Myocyte (in vitro differentiated cells): ENCODE data around the gene POLA1. TPM values are rescaled to one million over a fixed set of nuclear protein-coding genes. Genes with fewer than 3 reads are reported as not detected.

Experiments used
- DNase-seq: peaks from one replicate; pipeline ENCODE4 v3.0.0-alpha.2; 2012; ENCODE audit warnings: low read depth
- total RNA-seq: library from RNA; depleted of rRNA; stranded (reverse); fragments of >200 nt; gene quantifications from 2 replicates; pipeline ENCODE4 v1.2.3, GENCODE V29; 2014

The POLA1 gene
- total RNA-seq, 1 donor from 2014 or later: 19.4 TPM

DNA sequence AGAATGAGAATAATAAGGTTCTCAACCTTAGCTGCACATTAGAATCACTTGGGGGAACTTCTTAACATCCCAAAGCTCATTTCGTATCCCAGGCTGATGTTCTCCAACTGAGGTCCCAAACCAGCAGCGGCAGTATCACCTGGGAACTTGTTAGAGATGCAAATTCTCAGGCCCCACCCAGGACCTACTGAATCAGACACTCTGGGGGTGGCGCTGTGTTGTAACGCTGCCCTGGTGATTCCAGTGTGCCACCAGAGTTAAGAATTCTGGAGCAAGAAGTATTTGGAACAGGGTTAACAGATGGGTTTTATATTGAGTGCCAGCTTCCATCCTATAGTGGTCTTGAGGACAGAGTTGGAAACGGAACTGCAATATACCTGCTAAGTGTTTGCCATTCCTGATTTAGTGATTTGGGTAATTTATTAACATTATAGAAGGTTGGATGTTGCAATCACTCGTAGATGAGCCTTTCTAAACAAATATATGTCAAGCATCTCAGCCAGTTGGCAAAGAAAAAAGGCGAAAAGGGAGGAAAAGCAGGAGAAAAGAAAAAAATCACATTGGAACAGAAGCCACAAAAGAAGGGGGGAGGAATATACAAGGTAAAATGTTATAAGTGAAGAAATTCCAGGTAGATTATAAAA, 181.0 kb downstream of the POLA1 start:
- no peak for DNase-seq

- DNase-seq: no peak
These were observed 183.0 kb downstream of the POLA1 start for GRCh38 chrX:24876530-24877287.

- DNase-seq: no peak
These were observed 183.6 kb downstream of the POLA1 start for GRCh38 chrX:24877288-24877664.

DNA sequence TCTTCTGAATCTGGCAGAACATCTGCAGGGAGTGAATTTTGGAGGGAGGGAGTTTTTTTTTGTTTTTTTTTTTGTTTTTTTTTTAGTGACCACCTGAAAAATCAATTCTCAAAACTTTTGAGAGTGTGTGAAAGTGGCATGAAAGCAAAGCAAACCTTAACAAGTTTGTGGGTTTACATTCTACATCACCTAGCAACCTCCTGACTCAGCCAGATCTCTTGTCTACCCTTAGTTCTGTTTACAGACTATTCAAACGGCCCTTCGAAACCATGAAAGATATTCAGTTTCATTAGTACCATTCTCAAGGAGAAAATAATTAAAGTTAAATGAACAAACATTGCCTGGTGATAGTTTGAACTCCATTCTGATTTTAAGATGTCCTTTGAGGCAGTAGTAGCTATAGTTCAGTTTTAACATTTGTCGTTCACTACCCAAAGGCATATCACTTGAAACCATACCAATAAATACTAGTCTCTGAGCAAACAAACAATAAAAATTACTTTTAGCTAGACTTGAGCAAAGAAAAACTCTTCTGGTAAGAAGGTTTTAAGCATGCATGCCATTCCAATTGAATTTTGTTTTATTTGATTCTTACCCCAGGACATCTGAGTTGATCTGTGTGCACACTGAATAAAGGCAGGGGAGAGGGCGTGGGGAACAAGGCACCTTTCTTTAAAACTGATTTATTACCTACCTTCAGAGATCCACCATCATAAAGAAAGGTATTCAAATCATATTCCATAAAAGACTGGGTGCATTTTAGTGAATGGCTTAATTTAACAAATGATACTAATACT, 184.3 kb downstream of the POLA1 start:
- no peak for DNase-seq

DNA sequence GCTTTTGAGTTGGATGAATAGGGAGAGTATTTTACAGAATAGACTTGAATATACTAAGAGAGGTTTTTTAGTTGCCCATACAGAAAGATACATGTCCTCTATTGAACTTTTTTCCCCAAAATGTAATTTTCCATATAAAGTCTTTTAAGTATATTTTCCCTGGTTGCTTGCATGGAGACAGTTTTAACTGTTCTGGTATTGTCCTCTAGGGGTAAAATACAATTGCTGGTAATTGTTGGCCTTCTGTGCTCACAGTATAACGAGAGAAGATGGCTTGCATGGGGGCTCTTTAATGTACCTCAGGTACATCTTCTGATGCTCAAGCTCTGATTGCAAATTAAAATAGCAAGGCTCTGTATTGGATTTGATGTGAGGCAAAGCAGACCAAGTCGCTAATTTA, 186.0 kb downstream of the POLA1 start:
- DNase-seq: no peak

DNA sequence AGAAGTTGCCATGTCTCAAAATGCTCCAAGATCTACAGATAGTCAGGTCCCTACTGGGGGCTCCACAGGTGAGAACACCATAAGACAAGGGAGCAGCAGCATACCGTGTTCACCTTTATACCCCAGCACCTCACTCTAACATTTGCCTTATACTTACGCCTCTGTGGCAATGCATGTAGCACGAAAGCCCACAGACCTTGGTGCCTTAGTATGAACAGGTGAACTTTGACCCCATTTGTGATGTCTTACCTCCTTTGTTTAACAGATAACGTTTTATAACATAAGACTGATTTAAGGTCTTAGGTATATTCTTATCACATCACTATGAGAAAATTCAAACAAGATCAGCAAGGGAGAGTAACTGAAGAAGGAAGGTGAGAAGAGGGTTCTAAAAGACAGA, 193.2 kb downstream of the POLA1 start:
- DNase-seq: no peak

DNA sequence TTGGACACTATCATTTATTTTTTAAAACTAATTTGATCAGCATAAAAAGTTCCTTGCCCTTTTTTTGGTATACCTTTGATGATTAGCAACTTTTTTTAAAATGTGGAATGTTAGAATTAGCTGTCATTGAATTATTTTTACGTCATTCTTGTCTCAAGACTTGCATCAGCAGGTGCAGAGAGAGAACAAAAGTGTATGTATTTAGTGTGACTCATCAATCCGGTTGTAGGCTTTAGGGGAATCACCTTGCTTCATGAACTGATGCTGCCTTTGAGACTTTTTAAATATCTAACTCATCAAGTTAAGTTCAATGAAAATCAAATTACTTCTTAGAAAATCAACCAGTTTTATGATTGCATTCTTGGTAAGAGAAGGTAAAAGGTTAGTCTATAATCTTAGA, 197.0 kb downstream of the POLA1 start:
- DNase-seq: no peak

DNA sequence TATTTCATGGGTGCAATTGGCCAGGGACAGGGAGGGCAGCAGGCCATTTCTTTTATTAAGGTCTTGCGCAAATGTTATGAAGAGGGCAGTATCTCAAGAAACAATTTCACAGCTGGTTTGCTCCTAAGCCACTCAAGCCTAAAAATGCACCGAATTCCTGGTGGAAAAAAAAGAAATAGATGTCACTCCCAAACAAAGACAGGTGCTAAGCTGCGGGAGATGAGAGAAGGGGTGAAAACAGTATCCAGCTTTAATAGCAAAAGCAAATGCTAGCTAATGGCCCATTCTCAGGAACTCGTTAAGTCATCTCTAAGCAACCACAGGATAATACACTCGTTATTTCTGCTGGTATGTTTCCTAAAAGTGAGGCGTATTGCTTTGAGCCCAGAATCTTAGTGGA, 205.7 kb downstream of the POLA1 start:
- DNase-seq: peak; percentile 29

DNA sequence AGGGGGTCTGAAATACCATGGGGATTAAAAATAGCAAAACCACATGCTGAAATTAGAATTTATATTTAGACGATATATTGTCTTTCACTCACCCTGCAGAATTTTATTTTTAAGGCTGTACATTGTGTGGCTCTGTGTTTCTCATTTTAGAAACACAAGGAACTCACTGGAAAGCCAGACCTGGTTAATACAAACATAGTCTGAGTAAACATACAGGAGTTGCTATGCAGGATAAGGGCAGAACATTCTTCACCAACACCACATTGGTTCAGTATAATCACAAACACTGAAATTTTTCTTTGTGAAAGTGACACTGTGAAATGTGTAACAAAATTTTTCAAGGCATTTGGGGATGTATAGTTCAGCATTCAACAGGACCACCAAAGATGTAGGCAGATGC, 206.5 kb downstream of the POLA1 start:
- no peak for DNase-seq

DNA sequence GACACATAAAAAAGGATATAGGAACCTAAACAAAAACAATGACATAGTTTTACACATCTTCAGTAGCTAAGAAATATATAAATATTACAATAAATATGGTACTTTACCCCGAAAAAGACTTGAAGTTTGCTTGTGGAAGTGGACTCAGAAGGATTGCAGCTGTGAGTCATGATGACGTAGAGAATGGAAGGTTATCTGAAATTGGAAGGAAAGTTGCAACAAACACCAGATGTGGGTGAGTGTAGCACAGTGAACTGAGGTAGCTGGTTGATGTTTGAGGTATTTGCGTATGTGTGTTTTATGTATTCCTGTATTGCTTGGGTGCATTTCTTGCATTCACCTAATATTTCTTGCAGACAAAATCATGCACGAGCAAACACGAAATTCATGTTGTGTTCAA, 209.1 kb downstream of the POLA1 start:
- DNase-seq: no peak

GRCh38 chrX:24918715-24919114, 225.0 kb downstream of the POLA1 start:
- DNase-seq: no peak

- DNase-seq: no peak
These were observed 227.1 kb downstream of the POLA1 start for GRCh38 chrX:24920769-24921168.

GRCh38 chrX:24925430-24925829, 231.7 kb downstream of the POLA1 start:
- peak; percentile 4 for DNase-seq

- no peak for DNase-seq
These were observed 233.7 kb downstream of the POLA1 start for GRCh38 chrX:24927372-24927771.

GRCh38 chrX:24928114-24928513, 234.4 kb downstream of the POLA1 start:
- DNase-seq: no peak

GRCh38 chrX:24934279-24934678, 240.6 kb downstream of the POLA1 start:
- DNase-seq: no peak

DNA sequence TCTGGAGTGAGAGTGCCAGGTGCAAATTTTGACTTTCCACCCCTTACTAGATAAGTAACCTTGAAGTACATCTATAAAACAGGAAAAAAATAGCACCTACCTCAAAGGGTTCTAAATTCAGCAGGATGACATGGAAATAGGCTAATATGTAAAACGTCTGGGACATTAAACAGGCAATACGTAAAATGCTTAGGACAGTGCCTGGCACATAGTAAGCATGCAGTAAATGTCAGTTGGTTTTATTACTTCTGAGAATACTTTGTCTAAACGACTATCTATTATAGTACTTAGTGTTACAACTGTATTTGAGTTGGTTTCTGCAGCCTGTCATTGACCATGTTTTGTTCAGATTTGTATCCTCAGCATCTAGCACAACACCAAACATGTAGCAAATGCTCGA, 251.3 kb downstream of the POLA1 start:
- DNase-seq: no peak

GRCh38 chrX:24946369-24946768, 252.7 kb downstream of the POLA1 start:
- peak; percentile 6 for DNase-seq

DNA sequence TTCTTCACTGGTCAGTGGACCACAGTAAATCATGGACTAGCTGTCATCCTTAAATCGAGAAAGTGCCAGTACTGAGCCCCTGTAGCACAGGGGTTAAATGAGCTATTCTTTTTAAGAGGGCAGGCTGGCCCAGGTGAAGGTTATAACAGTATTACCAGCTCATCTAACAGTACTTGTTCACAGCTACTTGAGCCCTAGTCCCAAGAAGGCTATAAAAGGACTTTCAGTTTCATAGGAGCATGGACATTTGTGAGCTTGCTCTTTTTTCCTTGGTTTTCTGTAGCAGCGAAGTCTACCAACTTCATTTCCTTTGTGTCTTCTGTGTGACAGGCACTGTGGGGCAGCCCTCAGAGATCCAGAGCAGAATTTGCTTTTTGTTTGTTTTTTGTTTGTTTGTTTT, 261.0 kb downstream of the POLA1 start:
- DNase-seq: no peak

DNA sequence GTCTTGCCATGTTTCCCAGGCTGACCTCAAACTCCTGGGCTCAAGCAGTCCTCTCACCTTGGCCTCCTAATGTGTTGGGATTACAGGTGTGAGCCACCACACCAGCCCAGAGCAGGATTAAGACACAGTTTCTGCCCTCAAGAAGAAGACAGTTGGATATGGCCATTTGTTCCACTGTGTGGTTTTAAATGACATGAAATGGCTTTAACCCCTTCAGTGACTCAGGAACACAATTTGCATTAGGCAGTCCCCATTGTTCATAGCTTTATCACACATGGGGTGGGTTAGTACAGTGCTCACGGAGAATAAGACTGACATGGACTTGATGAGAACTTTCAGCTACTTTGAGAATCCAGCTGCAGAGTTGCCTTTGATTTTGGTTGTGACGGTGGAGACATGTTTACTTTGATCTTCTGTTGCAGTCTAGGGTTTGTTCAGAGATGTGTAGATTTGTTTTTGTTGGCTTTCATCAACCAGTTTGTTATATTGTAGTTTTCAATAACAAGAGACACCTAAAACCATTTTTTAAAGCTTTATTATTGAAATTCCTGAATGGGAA, 261.7 kb downstream of the POLA1 start:
- no peak for DNase-seq

DNA sequence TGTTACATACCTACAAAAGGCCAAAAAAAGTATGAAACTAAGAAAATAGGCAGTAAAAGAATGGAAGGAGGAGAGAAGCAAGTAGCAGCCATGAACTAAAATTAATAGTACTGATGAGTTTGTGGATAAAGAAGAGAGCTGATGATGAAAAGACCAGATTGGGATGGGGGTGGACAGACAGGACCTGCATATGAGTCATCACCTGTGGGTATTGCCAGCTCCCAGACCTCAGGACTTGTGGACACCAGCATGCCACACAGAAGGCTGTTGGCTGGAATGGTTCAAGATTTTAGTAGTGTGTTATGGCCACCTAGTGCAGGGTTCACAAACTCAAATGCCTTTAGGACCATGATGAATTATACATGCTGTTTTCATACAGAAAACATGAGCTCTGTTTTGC, 263.1 kb downstream of the POLA1 start:
- peak; percentile 59 for DNase-seq

DNA sequence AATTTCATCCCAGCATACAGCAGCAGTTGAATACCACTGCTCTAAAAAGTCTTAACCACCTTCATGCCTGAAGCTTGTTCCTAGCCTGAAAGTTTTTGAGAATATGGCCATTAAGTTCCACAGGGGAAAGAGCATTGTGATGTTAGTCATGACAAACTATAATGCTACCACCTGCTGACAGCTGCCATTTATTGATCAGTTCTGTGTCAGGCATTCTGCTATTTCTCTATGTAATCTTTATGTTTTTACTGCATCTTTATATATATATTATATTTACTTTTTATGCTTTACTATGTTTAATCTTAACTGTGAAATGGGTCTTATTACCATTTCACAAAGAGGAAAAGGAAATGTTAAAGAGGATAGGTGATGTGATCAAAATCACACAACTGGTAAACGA, 268.1 kb downstream of the POLA1 start:
- no peak for DNase-seq
